Activated gamma-delta T cell treated with Interleukin-2 at 50 U/mL for 16 hours (primary cell): ENCODE results near the gene SH3BP5L.
"Not testable (repeated sequence)": the region's sequence is repeated elsewhere in the genome, so short reads cannot be mapped to it uniquely, and the experiment has no call there.

Experiments used
- DNase-seq: peaks from one replicate; pipeline ENCODE4 v3.0.0-alpha.2; 2020

SH3BP5L gene

GRCh38 chr1:248850536-248851251 is 25.0 kb upstream of the SH3BP5L start:
- no peak for DNase-seq

- DNase-seq = no peak
Observed at GRCh38 chr1:248850124-248850523, 24.4 kb upstream of the SH3BP5L start.

GRCh38 chr1:248849637-248850036 is 23.9 kb upstream of the SH3BP5L start:
- no peak for DNase-seq

GRCh38 chr1:248849152-248849551 is 23.4 kb upstream of the SH3BP5L start:
- DNase-seq = no peak

- no peak for DNase-seq
Observed at GRCh38 chr1:248848602-248849001, 22.9 kb upstream of the SH3BP5L start.

GRCh38 chr1:248847956-248848561 is 22.3 kb upstream of the SH3BP5L start:
- no peak for DNase-seq

- DNase-seq = no peak
Observed at GRCh38 chr1:248847181-248847955, 21.7 kb upstream of the SH3BP5L start.

GRCh38 chr1:248844526-248844925 is 18.8 kb upstream of the SH3BP5L start:
- no peak for DNase-seq

GRCh38 chr1:248843687-248844086 is 18.0 kb upstream of the SH3BP5L start:
- no peak for DNase-seq

- DNase-seq = no peak
Observed at GRCh38 chr1:248842781-248843331, 17.1 kb upstream of the SH3BP5L start.

GRCh38 chr1:248841702-248842395 is 16.1 kb upstream of the SH3BP5L start:
- peak; percentile 26 for DNase-seq

- DNase-seq = no peak
Observed at GRCh38 chr1:248840946-248841345, 15.2 kb upstream of the SH3BP5L start.

- DNase-seq = no peak
Observed at GRCh38 chr1:248839168-248839555, 13.4 kb upstream of the SH3BP5L start.

- DNase-seq = peak; percentile 77
Observed at GRCh38 chr1:248838357-248839167, 12.8 kb upstream of the SH3BP5L start.

GRCh38 chr1:248837781-248838356 is 12.2 kb upstream of the SH3BP5L start, which contains the start of gene ZNF672:
Gene ZNF672, plus strand, starts transcription at chr1:248838224. Its CDS starts 9,051 bp downstream, at chr1:248847275.
- DNase-seq = peak; percentile 90

GRCh38 chr1:248837045-248837780 is 11.5 kb upstream of the SH3BP5L start:
- DNase-seq = no peak

GRCh38 chr1:248834343-248834940 is 8.7 kb upstream of the SH3BP5L start:
- DNase-seq = no peak

- DNase-seq = no peak
Observed at GRCh38 chr1:248831842-248832241, 6.1 kb upstream of the SH3BP5L start.

- DNase-seq = not testable (repeated sequence)
Observed at GRCh38 chr1:248830718-248831017, 5.0 kb upstream of the SH3BP5L start.

GRCh38 chr1:248828845-248829244 is 3.1 kb upstream of the SH3BP5L start:
- DNase-seq = no peak

- no peak for DNase-seq
Observed at GRCh38 chr1:248825573-248825908, 174 bp downstream of the SH3BP5L start.
